Thoracic aorta (tissue), 2 donors: ENCODE measurements around the gene PDE9A. TPM values are rescaled to one million over a fixed set of nuclear protein-coding genes. Genes with fewer than 3 reads are reported as not detected.
"Not testable (repeated sequence)": the region's sequence is repeated elsewhere in the genome, so short reads cannot be mapped to it uniquely, and the experiment has no call there.

Experiments
- ATAC-seq: fragments of 150-250 bp; one replicate; pipeline ENCODE4 v1.8.0; 2017; ENCODE audit warnings: low read depth; ENCODE audit not compliant: insufficient number of reproducible peaks, low FRiP score
- DNase-seq: peaks from one replicate; pipeline ENCODE4 v3.0.0-alpha.2; 2020; ENCODE audit warnings: low spot score
- H3K27ac ChIP-seq, 2 donors: fragments of 200-600 bp; sonication (generic); 1 replicate in 1 of 2; 2 replicates in 1 of 2; pipeline ENCODE4 v1.5.1; 2016; ENCODE audit warnings: mild to moderate bottlenecking in 2 of 2, moderate library complexity in 2 of 2
- H3K27me3 ChIP-seq: fragments of 200-600 bp; sonication (generic); replicated peaks from 2 replicates; pipeline ENCODE4 v1.6.0; 2016; ENCODE audit warnings: mild to moderate bottlenecking; ENCODE audit not compliant: insufficient read depth
- H3K36me3 ChIP-seq: fragments of 200-600 bp; sonication (generic); one replicate; pipeline ENCODE4 v1.5.1; 2016
- H3K4me1 ChIP-seq, 2 donors: fragments of 200-600 bp; sonication (generic); 1 replicate in 1 of 2; 2 replicates in 1 of 2; pipeline versions ENCODE4 v1.5.1 to v1.6.0; 2016; ENCODE audit warnings: low read depth in 2 of 2, mild to moderate bottlenecking in 1 of 2; ENCODE audit not compliant: control insufficient read depth in 1 of 2
- H3K4me3 ChIP-seq: fragments of 200-600 bp; sonication (generic); 2 replicates; pipeline ENCODE4 v1.5.1; 2016; ENCODE audit warnings: mild to moderate bottlenecking
- H3K9me3 ChIP-seq: fragments of 200-600 bp; sonication (generic); 2 replicates; pipeline ENCODE4 v1.5.1; 2016
- total RNA-seq, 2 donors: library from RNA; depleted of rRNA; stranded (reverse); fragments of >200 nt; gene quantifications; one replicate each; pipeline versions ENCODE4 v1.1.0 to v1.2.3, GENCODE V29; 2016
- TF ChIP-seq, protein P1 (sequence below): fragments of 200-600 bp; sonication (generic); IDR thresholded peaks from one replicate; pipeline ENCODE4 v1.5.1; 2019; ENCODE audit warnings: antibody characterized with exemption

Gene PDE9A
- total RNA-seq, 2 donors from 2014 or later = 4.2 to 4.7 TPM

DNA sequence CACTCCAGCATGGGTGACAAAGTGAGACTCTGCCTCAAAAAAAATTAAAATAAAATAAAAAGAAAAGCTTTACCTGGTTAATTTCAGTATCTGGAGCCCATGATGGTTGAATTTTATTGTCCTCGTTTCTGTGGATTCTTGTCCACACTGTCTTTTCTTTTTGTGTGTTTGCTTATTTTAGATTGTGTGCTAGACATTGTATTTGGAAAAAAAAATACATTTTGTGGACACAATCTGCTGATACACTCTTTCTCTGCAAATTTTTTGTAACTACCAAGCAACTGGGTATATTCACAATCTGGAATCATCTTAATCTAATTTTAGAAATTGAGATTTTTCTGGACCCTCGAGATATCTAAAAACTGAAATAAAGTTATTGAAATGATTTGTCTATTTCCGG lies 41.6 kb upstream of the PDE9A start:
- ATAC-seq (no peak), DNase-seq (no peak)
- Histone ChIP-seq H3K9me3 (peaks cover 5% of the 10 kb centered on the region), H3K4me1 (no peaks in the 10 kb centered on the region), H3K27me3 (no peaks in the 10 kb centered on the region), H3K36me3 (no peaks in the 10 kb centered on the region), H3K4me3 (no peak overlapping the region), H3K27ac (no peak overlapping the region)
- TF ChIP-seq, protein P1, sequence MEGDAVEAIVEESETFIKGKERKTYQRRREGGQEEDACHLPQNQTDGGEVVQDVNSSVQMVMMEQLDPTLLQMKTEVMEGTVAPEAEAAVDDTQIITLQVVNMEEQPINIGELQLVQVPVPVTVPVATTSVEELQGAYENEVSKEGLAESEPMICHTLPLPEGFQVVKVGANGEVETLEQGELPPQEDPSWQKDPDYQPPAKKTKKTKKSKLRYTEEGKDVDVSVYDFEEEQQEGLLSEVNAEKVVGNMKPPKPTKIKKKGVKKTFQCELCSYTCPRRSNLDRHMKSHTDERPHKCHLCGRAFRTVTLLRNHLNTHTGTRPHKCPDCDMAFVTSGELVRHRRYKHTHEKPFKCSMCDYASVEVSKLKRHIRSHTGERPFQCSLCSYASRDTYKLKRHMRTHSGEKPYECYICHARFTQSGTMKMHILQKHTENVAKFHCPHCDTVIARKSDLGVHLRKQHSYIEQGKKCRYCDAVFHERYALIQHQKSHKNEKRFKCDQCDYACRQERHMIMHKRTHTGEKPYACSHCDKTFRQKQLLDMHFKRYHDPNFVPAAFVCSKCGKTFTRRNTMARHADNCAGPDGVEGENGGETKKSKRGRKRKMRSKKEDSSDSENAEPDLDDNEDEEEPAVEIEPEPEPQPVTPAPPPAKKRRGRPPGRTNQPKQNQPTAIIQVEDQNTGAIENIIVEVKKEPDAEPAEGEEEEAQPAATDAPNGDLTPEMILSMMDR = no peak

DNA sequence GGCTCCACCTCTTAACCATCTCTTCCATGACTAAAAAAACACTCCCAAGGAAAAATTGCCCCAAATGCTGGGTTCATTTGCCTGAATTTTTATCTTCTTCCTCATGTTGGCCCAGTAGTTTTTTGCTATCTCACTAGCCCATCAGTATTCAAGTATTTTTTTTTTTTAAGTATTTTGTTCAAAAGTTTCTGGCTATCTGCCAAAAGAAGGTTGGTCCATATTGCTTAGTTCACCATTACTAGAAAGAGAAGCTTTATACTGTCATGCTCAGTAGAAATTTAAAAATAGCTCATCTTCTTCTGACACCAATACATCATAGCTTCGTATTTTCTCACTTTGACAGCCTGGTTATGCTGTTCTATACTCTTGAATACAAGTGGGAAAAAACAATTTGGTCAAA lies 41.0 kb upstream of the PDE9A start:
- Histone ChIP-seq H3K27ac (no peak overlapping the region), H3K4me1 (no peaks in the 10 kb centered on the region), H3K36me3 (no peaks in the 10 kb centered on the region), H3K4me3 (no peak overlapping the region), H3K9me3 (peaks cover 5% of the 10 kb centered on the region), H3K27me3 (no peaks in the 10 kb centered on the region)
- DNase-seq (no peak), ATAC-seq (no peak)
- TF ChIP-seq, protein P1 = no peak

DNA sequence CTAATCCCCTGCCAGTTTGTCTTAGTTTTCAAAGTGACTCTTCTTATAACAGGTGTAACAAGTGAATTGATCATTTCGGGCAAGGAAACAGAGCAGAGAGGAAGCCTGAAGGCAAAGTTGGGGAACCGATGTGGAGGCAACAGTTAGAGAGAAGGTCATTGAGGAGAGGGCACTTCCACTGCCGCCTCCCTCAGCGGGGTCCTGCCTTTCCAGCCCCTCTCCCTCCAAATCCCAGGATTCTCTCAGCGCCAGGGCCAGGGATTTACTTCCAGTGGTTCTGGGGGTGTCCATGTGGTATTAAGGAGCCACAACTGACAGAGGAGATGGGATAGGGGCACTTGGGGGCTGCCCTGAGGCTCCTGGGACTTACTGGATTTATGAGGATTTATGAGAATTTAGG lies 39.7 kb upstream of the PDE9A start:
- no peak overlapping the region for H3K4me3 ChIP-seq
- TF ChIP-seq, protein P1 = no peak
- no peak for DNase-seq

DNA sequence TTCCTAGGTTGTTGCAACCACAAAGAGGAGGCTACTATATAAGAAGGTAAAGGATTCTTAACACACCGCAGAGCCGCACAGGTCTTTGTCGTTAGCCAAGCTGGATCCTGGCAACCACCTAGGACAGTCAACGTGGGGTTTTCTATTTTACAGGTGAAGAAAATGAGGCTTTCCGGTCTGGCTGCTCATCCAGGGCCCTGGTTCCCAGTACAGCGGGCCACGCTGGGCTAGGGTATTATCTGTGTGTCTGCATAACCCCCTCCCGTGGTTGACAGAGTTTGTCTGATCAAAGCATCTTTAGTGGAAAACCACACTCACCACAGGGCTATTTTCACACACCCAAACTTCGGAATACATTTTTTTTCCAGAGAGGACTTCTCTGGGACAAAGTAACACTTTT lies 39.0 kb upstream of the PDE9A start:
- DNase-seq (no peak), ATAC-seq (no peak)

More for the DNA sequence above, 39.7 kb upstream of the PDE9A start:
- no peak for ATAC-seq
- no peak overlapping the region for H3K27ac ChIP-seq
- no peaks in the 10 kb centered on the region for H3K36me3 ChIP-seq
- H3K27me3 ChIP-seq = no peaks in the 10 kb centered on the region
- no peaks in the 10 kb centered on the region for H3K4me1 ChIP-seq
- H3K9me3 ChIP-seq = peaks cover 5% of the 10 kb centered on the region

DNA sequence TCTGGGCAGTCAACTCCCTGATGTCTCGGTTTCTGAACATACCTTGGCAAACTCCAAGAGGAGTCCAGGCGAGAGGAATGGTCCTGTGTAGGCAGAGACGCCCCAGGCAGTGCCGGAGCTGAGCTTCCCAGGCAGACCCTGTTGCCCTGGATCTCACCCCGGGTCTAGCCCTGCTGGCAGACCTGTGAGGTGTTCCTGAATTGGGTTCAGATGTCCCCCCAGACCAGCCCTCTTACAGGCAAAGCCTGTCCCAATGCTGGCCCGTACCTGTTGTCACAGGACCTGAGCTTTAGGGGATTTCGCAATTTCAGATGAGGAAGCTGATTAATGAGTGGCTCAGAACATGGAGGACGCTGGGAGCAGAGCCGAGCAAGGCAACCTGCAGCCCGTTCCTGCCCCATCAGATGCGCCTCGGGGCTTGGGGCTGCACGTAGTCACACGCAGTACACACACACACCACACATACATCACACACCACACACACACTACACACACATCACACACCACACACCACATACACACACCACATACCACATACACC lies 38.5 kb upstream of the PDE9A start:
- TF ChIP-seq, protein P1 = no peak
- H3K36me3 ChIP-seq = no peaks in the 10 kb centered on the region
- no peak overlapping the region for H3K4me3 ChIP-seq
- H3K9me3 ChIP-seq = peaks cover 5% of the 10 kb centered on the region
- DNase-seq (no peak), ATAC-seq (no peak)
- peaks cover 4% of the 10 kb centered on the region for H3K27me3 ChIP-seq
- no peaks in the 10 kb centered on the region for H3K4me1 ChIP-seq
- no peak overlapping the region for H3K27ac ChIP-seq

More for the DNA sequence above, 39.0 kb upstream of the PDE9A start:
- Histone ChIP-seq H3K27me3 (peaks cover 4% of the 10 kb centered on the region), H3K4me1 (no peaks in the 10 kb centered on the region), H3K36me3 (no peaks in the 10 kb centered on the region), H3K4me3 (no peak overlapping the region), H3K9me3 (peaks cover 5% of the 10 kb centered on the region), H3K27ac (no peak overlapping the region)
- TF ChIP-seq, protein P1 = no peak

DNA sequence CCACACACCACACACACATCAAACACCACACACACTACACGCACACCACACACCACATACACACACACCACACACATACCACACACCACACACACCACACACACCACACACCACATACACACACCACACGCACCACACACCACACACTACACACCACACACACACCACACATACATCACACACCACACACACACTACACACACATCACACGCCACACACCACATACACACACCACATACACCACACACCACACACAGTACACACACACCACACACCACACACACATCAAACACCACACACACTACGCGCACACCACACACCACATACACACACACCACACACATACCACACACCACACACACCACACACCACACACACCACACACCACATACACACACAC lies 38.0 kb upstream of the PDE9A start:
- H3K9me3 ChIP-seq, DNase-seq, ATAC-seq, H3K36me3 ChIP-seq, H3K4me1 ChIP-seq, H3K27ac ChIP-seq, H3K4me3 ChIP-seq, H3K27me3 ChIP-seq: not testable (repeated sequence)
